ENCODE measurements around the gene LHFPL5. TPM values are rescaled to one million over a fixed set of nuclear protein-coding genes. Genes with fewer than 3 reads are reported as not detected.

Gene LHFPL5
- total RNA-seq = not detected
- polyA plus RNA-seq = not detected

- H3K27me3 Mint-ChIP-seq = peaks cover 22% of the 10 kb centered on the region
- H3K4me1 ChIP-seq (ENCODE audit: control insufficient read depth, insufficient read depth, low read length, poor library complexity, severe bottlenecking) = no peaks in the 10 kb centered on the region
- no peaks in the 10 kb centered on the region for H3K36me3 Mint-ChIP-seq
- H3K36me3 ChIP-seq (ENCODE audit: control insufficient read depth, insufficient read depth, low read length) = no peaks in the 10 kb centered on the region
- DNase-seq = peak in 2 of 3 donors; percentile 28 to 40
- no peak within 1 kb of the TSS for H3K4me3 ChIP-seq (ENCODE audit: low read depth, low read length)
- peak; percentile 34 to 52 for ATAC-seq (ENCODE audit: low read depth in 2 of 2)
- no peaks in the 10 kb centered on the region for H3K9me3 ChIP-seq (ENCODE audit: control insufficient read depth in 2 of 2, low read length in 2 of 2)
- H3K4me3 Mint-ChIP-seq = no peak within 1 kb of the TSS
- H3K27me3 ChIP-seq (ENCODE audit: control insufficient read depth, insufficient read depth, low read length) = peaks cover 8% of the 10 kb centered on the region
- H3K27ac Mint-ChIP-seq = no peak within 1 kb of the TSS
- H3K4me1 Mint-ChIP-seq = peaks cover 0 to 2% (median under 1%) of the 10 kb centered on the region in 4 donors
- H3K9me3 Mint-ChIP-seq = peaks cover 0 to 2% (median 0%) of the 10 kb centered on the region in 7 donors
- no peak within 1 kb of the TSS for H3K27ac ChIP-seq (ENCODE audit: insufficient read depth, low read length, poor library complexity, severe bottlenecking)
Observed at GRCh38 chr6:35804996-35805736, at the start of gene LHFPL5. TSS of gene LHFPL5 (plus strand) at chr6:35805352. CDS start at chr6:35805671, 319 bp downstream.

DNA sequence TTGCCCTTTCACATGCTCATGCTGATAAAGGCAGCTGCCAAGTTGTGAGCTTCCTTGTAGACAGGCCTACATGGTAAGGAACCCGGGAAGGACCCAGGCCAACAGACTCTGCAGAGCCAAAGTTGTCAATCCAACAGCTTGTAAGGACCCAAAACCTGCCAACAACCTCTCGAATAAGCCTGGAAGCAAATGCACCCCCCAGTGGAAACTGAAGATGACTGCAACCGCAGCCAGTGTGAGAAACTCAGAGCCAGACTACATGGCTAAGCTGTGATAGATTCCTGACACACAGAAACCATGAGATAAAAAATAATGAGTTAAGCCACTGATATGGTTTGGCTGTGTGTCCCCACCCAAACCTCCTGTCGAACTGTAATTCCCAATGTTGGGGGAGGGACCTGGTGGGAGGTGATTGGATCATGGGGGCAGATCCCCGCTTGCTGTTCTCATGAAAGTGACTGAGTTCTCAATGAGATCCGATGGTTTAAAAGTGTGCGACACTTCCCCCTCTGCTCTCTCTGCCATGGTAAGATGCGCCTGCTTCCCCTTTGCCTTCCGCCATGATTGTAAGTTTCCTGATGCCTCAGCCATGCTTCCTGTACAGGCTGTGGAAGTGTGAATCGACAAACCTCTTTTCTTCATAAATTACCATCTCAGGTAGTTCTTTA is 47.6 kb upstream of the LHFPL5 start:
- peak in 1 of 3 donors; percentile 36 for DNase-seq
- Mint-ChIP-seq H3K4me1 (no peaks in the 10 kb centered on the region), H3K27me3 (peaks cover 4% of the 10 kb centered on the region), H3K4me3 (no peak overlapping the region), H3K27ac (no peak overlapping the region), H3K36me3 (no peaks in the 10 kb centered on the region), H3K9me3 (no peaks in the 10 kb centered on the region)
- H3K9me3 ChIP-seq (ENCODE audit: control insufficient read depth in 2 of 2, low read length in 2 of 2) = no peaks in the 10 kb centered on the region
- H3K27ac ChIP-seq (ENCODE audit: insufficient read depth, low read length, poor library complexity, severe bottlenecking) = no peak overlapping the region
- no peaks in the 10 kb centered on the region for H3K4me1 ChIP-seq (ENCODE audit: control insufficient read depth, insufficient read depth, low read length, poor library complexity, severe bottlenecking)
- ATAC-seq (ENCODE audit: low read depth in 2 of 2) = no peak
- H3K36me3 ChIP-seq (ENCODE audit: control insufficient read depth, insufficient read depth, low read length) = no peaks in the 10 kb centered on the region
- H3K27me3 ChIP-seq (ENCODE audit: control insufficient read depth, insufficient read depth, low read length) = peaks cover 3% of the 10 kb centered on the region
- no peak overlapping the region for H3K4me3 ChIP-seq (ENCODE audit: low read depth, low read length)

- ATAC-seq (ENCODE audit: low read depth in 2 of 2) = no peak
- H3K9me3 Mint-ChIP-seq = no peaks in the 10 kb centered on the region
Observed at GRCh38 chr6:35759426-35759825, 45.7 kb upstream of the LHFPL5 start.

GRCh38 chr6:35765739-35766138 is 39.4 kb upstream of the LHFPL5 start:
- Mint-ChIP-seq H3K9me3 (no peaks in the 10 kb centered on the region), H3K27ac (no peak overlapping the region), H3K4me1 (peaks cover 0 to 8% (median 3%) of the 10 kb centered on the region in 4 donors), H3K27me3 (peaks cover 18% of the 10 kb centered on the region), H3K4me3 (no peak overlapping the region), H3K36me3 (no peaks in the 10 kb centered on the region)
- no peak overlapping the region for H3K27ac ChIP-seq (ENCODE audit: insufficient read depth, low read length, poor library complexity, severe bottlenecking)
- ATAC-seq (ENCODE audit: low read depth in 2 of 2) = no peak
- H3K36me3 ChIP-seq (ENCODE audit: control insufficient read depth, insufficient read depth, low read length) = no peaks in the 10 kb centered on the region
- peaks cover 17% of the 10 kb centered on the region for H3K27me3 ChIP-seq (ENCODE audit: control insufficient read depth, insufficient read depth, low read length)
- no peak overlapping the region for H3K4me3 ChIP-seq (ENCODE audit: low read depth, low read length)
- DNase-seq = no peak
- no peaks in the 10 kb centered on the region for H3K4me1 ChIP-seq (ENCODE audit: control insufficient read depth, insufficient read depth, low read length, poor library complexity, severe bottlenecking)
- no peaks in the 10 kb centered on the region for H3K9me3 ChIP-seq (ENCODE audit: control insufficient read depth in 2 of 2, low read length in 2 of 2)

More at GRCh38 chr6:35759426-35759825, 45.7 kb upstream of the LHFPL5 start:
- Mint-ChIP-seq H3K4me1 (peaks cover 0 to 8% (median 3%) of the 10 kb centered on the region in 4 donors), H3K27me3 (peaks cover 21% of the 10 kb centered on the region), H3K36me3 (no peaks in the 10 kb centered on the region), H3K27ac (no peak overlapping the region), H3K4me3 (no peak overlapping the region)
- DNase-seq = no peak
- Histone ChIP-seq H3K4me1 (ENCODE audit: control insufficient read depth, insufficient read depth, low read length, poor library complexity, severe bottlenecking) (no peaks in the 10 kb centered on the region), H3K9me3 (ENCODE audit: control insufficient read depth in 2 of 2, low read length in 2 of 2) (no peaks in the 10 kb centered on the region), H3K36me3 (ENCODE audit: control insufficient read depth, insufficient read depth, low read length) (no peaks in the 10 kb centered on the region), H3K27ac (ENCODE audit: insufficient read depth, low read length, poor library complexity, severe bottlenecking) (no peak overlapping the region), H3K4me3 (ENCODE audit: low read depth, low read length) (no peak overlapping the region), H3K27me3 (ENCODE audit: control insufficient read depth, insufficient read depth, low read length) (peaks cover 17% of the 10 kb centered on the region)

- Mint-ChIP-seq H3K4me3 (no peak overlapping the region), H3K27me3 (peaks cover 19% of the 10 kb centered on the region), H3K9me3 (peaks cover 0 to 2% (median 0%) of the 10 kb centered on the region in 7 donors), H3K27ac (no peak overlapping the region), H3K4me1 (peaks cover 0 to 3% (median under 1%) of the 10 kb centered on the region in 4 donors), H3K36me3 (no peaks in the 10 kb centered on the region)
- DNase-seq (no peak), ATAC-seq (ENCODE audit: low read depth in 2 of 2) (no peak)
- Histone ChIP-seq H3K36me3 (ENCODE audit: control insufficient read depth, insufficient read depth, low read length) (no peaks in the 10 kb centered on the region), H3K27ac (ENCODE audit: insufficient read depth, low read length, poor library complexity, severe bottlenecking) (no peak overlapping the region), H3K4me3 (ENCODE audit: low read depth, low read length) (no peak overlapping the region), H3K9me3 (ENCODE audit: control insufficient read depth in 2 of 2, low read length in 2 of 2) (no peaks in the 10 kb centered on the region), H3K27me3 (ENCODE audit: control insufficient read depth, insufficient read depth, low read length) (peaks cover 1% of the 10 kb centered on the region), H3K4me1 (ENCODE audit: control insufficient read depth, insufficient read depth, low read length, poor library complexity, severe bottlenecking) (no peaks in the 10 kb centered on the region)
Observed at GRCh38 chr6:35769211-35769610, 35.9 kb upstream of the LHFPL5 start.

DNA sequence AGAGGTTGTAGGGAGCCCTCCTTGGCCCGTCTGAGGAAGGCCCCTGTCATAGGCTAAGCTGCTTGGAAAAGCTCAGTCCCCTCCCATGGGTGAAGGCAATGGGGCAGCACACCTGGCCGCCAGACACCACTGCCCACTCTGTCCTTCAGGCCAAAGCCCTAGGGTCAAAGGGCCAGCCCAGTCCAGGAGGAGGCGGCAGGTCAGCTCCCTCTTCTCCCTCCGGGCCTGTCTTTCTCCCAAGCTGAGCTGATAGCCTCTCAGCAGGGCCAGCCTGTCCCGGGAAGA is 33.9 kb upstream of the LHFPL5 start:
- peaks cover 1% of the 10 kb centered on the region for H3K27me3 ChIP-seq (ENCODE audit: control insufficient read depth, insufficient read depth, low read length)
- no peaks in the 10 kb centered on the region for H3K9me3 ChIP-seq (ENCODE audit: control insufficient read depth in 2 of 2, low read length in 2 of 2)
- peaks cover 2% of the 10 kb centered on the region for H3K4me1 ChIP-seq (ENCODE audit: control insufficient read depth, insufficient read depth, low read length, poor library complexity, severe bottlenecking)
- no peak overlapping the region for H3K27ac ChIP-seq (ENCODE audit: insufficient read depth, low read length, poor library complexity, severe bottlenecking)
- Mint-ChIP-seq H3K27me3 (peaks cover 29% of the 10 kb centered on the region), H3K4me1 (peaks cover 0 to 3% (median 0%) of the 10 kb centered on the region in 4 donors), H3K27ac (no peak overlapping the region), H3K4me3 (no peak overlapping the region), H3K9me3 (peaks cover 0 to 2% (median 0%) of the 10 kb centered on the region in 7 donors), H3K36me3 (no peaks in the 10 kb centered on the region)
- DNase-seq = no peak
- ATAC-seq (ENCODE audit: low read depth in 2 of 2) = no peak
- H3K36me3 ChIP-seq (ENCODE audit: control insufficient read depth, insufficient read depth, low read length) = no peaks in the 10 kb centered on the region
- H3K4me3 ChIP-seq (ENCODE audit: low read depth, low read length) = no peak overlapping the region

- peaks cover 35% of the 10 kb centered on the region for H3K27me3 Mint-ChIP-seq
- no peaks in the 10 kb centered on the region for H3K36me3 ChIP-seq (ENCODE audit: control insufficient read depth, insufficient read depth, low read length)
- DNase-seq (no peak), ATAC-seq (ENCODE audit: low read depth in 2 of 2) (no peak)
- no peak overlapping the region for H3K4me3 ChIP-seq (ENCODE audit: low read depth, low read length)
- peaks cover 0 to 2% (median 1%) of the 10 kb centered on the region in 7 donors for H3K9me3 Mint-ChIP-seq
- no peak overlapping the region for H3K27ac ChIP-seq (ENCODE audit: insufficient read depth, low read length, poor library complexity, severe bottlenecking)
- H3K4me3 Mint-ChIP-seq = no peak overlapping the region
- peaks cover 1% of the 10 kb centered on the region for H3K27me3 ChIP-seq (ENCODE audit: control insufficient read depth, insufficient read depth, low read length)
- peaks cover 4% of the 10 kb centered on the region for H3K36me3 Mint-ChIP-seq
- peaks cover 0 to 9% (median 0%) of the 10 kb centered on the region in 4 donors for H3K4me1 Mint-ChIP-seq
- peaks cover 8% of the 10 kb centered on the region for H3K4me1 ChIP-seq (ENCODE audit: control insufficient read depth, insufficient read depth, low read length, poor library complexity, severe bottlenecking)
- H3K27ac Mint-ChIP-seq = no peak overlapping the region
- H3K9me3 ChIP-seq (ENCODE audit: control insufficient read depth in 2 of 2, low read length in 2 of 2) = no peaks in the 10 kb centered on the region
Observed at GRCh38 chr6:35774116-35774794, 30.9 kb upstream of the LHFPL5 start.

Data from CD4-positive, CD25-positive, alpha-beta regulatory T cell (primary cell).